ENCODE data around the gene USP20.
"Not testable (repeated sequence)": the region's sequence is repeated elsewhere in the genome, so short reads cannot be mapped to it uniquely, and the experiment has no call there.

The USP20 gene

GRCh38 chr9:129876815-129877214, 41.6 kb downstream of the USP20 start:
- no peak for DNase-seq

DNA sequence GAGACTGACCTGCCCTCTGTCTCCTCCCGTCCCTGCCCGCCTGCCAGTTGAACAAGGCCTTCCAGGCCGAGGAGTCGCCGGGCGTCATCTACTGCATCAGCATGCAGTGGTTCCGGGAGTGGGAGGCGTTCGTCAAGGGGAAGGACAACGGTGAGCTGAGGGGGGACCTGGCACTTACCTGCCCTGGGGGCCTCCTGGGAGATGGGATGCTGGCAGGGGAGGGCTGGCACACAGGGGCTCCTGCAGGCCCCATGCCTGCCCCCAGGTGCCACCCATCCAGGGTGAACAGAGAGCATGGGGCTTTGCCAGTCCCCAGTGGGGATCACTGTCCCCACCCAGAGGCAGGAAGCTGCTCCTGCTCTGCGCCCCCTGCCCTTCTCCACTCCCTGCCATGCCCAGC, 43.0 kb downstream of the USP20 start:
- no peak for DNase-seq

DNA sequence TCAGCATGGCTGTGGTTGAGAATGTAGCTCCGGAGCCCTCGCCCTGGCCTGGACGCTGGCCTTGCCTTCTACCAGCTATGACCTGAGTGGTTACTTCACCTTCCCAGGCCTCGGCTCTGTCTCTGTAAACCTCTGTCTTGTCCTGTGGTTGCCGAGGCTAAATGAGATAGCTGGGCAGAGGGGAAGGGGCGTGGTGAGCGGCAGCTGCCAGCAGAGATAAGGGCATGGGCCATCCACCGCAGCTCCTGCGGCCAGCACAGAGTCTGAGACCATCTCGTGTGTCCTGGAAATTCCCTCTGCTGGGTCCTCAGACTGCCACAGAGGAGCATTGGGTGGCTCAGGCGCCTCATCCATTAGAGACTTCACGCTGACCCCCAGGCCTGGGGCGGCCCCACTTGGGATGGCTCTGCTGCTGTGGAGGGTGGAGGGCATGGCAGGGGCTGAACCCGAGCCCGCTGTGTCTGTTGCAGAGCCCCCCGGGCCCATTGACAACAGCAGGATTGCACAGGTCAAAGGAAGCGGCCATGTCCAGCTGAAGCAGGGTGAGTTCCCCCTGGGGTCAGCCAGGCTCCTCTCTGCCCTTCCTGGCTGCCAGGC, 43.9 kb downstream of the USP20 start:
- DNase-seq, result no peak

DNA sequence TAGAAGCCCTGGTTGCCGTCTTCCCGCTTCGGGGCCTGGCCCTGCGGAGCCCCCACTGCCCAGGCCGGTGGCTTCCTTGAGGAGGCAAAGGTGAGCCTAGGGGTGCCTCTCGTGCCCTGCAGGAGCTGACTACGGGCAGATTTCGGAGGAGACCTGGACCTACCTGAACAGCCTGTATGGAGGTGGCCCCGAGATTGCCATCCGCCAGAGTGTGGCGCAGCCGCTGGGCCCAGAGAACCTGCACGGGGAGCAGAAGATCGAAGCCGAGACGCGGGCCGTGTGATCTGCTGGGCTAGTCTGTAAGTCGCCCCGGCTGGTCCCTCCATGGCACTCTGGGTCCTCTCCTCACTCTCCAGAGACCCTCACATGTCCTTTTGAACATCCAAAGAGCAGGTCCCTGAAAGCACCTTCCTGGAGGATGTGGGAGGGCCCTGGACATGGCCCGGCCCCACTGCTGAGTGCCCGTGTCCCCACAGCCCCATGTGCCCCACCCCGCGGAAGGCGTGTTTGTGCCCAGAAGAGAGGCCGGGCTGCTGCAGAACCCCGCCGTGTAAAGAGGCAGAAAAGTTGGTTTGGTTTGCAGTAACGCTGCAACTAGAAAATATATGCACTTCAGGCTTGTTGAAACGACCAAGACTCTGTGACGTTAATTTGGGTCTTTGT, 44.9 kb downstream of the USP20 start:
- no peak for DNase-seq

DNA sequence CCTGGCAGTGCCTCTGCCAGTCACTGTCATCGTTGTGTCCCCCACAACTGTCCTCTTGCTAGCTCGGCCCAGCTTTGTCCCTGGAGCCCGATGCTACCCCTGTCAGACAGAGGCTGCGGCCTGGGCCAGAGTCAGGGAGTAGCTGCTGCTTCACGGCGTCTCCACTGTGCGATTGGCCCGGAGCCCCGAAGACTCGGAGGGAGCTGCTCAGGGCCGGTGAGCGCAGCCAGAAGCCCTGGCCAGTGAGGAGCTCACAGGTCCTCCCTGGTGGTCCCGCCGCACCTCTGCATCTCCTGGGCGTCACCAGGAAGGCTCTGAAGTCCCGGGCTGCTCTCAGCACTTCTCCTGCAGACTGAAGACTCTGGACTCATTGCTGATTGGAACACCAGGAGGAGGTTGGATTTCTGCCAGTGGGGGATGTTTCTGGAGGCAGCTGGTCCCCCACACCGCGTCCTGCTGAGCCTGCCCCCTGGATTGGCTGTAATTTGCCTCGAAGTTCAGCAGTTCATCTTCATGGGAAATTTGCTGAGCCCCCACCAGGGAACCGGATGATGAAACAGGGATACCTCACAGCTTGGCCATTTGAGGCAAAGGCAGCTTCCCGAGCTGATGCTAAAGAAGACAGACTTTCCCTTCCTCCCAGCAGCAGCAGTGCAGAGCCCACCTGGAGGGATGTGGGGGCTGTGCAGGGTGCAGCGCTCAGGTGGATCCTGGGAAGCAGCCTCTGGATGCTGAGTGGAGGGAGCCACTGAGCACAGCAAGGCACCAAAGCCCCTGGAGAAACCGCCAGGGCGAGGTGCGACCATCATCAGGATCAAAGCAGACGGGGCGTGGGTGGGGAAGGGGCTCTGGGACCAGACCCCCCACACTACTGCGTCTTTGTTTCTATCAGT, 45.6 kb downstream of the USP20 start:
- DNase-seq, result no peak

- DNase-seq, result no peak
Observed at GRCh38 chr9:129881547-129882324, 46.5 kb downstream of the USP20 start.

DNA sequence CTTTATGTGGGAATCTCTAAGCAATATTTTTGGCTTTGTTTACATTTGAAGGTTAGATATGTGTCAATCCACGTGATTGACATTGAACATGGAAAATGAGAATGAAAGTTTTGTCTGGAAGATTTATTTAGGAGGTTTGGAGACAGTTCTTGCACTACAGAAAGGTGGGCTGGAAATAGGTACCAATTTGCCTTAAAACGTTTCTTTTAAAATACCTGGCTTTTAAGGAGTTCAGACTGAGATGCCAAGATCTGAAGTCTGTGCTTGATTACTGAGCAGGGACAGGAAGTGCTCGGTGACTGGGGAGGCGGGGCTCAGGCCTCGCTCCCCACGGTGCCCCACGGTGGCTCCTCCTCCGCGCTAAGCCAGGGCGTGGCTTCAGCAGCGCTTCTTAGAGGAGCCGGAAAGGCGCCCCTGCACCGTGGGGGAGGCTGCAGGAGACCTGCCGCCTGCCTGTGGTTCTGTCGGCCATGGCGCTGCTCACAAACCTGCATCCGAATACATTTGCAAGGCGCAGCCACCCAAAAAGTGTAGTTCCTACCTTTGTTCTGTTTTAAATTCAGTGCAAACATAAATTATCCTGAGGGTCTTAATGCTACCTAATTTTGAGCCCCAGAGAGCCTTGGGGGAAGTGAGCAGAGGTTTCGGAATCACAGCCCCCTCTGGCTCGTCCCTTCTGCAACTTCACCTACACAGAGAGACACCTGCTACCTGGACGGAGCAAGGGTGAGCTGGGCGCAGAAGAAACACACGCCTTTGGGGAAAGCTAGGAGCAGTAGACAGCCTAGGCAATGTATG, 49.2 kb downstream of the USP20 start:
- DNase-seq, result peak; percentile 95

- DNase-seq, result peak; percentile 34
Observed at GRCh38 chr9:129885018-129885669, 49.9 kb downstream of the USP20 start.

DNA sequence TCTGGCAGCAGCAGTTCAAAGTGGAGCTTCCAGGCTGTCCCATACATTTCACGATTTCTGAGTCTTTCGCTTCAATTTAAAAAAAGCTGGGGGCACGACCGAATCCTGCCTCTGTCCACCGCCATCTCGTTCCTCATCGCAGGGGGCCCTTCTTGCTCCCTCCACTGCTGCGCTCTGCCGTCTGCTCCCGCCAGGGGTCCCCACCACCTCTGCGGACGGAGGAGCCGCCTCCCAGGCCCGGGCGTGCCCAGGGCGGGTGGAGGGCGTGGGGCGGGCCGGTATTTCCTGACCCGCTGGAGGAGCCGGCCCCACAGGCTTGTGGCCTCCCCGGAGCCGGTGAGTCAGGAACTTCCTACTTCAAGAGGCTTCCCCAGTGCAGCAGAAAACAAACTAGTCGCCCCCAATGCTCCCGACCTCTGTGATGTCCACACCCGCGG, 50.4 kb downstream of the USP20 start:
- peak; percentile 87 for DNase-seq

GRCh38 chr9:129886226-129887174, 51.2 kb downstream of the USP20 start:
- peak; percentile 54 for DNase-seq

- peak; percentile 44 for DNase-seq
Observed at GRCh38 chr9:129887334-129888292, 52.4 kb downstream of the USP20 start.

- DNase-seq, result peak; percentile 91
Observed at GRCh38 chr9:129888293-129889121, 53.2 kb downstream of the USP20 start.

DNA sequence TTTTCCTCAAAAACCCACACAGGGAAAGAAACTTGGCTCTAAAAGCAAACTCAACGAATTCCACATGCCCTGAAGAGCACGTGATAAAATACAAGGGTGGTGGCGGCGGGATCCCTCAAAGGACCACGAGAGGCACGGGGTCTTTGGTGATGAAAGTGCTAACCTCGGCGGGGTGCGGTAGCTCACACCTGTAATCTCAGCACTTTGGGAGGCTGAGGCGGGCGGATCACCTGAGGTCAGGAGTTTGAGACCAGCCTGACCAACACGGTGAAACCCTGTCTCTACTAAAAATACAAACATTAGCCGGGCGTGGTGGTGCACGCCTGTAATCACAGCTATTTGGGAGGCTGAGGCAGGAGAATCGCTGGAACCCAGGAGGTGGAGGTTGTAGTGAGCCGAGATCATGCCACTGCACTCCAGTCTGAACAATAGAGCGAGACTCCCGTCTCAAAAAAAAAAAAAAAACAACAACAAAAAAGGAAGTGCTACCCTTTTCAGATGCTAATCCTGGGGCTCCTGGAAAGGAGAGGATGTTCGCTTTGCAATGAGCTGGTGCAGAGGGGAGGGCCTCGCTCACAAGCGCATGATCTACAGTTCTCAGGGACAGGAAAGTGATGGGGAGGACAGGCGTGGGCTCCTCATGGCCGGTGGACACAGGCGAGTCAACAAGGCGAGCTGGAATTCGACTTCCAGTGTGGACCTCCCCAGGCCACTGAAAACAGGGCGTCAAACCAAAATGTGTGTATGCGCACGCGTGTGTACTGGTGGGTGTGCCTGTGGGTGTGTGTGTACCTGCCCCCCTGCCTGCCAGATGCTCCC, 54.1 kb downstream of the USP20 start:
- DNase-seq, result peak; percentile 21

- peak; percentile 57 for DNase-seq
Observed at GRCh38 chr9:129889941-129890717, 54.9 kb downstream of the USP20 start.

DNA sequence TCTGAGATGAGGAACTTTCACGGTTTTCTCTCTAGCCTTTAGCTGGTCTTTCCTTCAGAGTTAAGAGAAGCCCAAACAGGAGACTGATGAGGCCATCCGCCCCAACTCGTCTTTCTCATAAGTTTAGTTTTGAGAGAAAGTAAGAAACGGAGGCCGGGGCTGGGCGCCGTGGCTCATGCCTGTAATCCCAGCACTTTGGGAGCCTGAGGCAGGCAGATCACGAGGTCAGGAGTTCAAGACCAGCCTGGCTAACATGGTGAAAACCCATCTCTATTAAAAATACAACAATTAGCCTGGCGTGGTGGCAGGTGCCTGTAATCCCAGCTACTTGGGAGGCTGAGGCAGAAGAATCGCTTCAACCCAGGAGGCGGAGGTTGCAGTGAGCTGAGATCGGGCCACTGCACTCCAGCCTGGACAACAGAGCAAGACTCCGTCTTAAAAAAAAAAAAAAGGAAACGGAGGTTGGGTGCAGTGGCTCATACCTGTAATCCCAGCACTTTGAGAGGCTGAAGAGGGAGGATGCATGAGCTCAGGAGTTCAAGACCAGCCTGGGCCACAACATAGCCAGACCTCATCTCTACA, 55.6 kb downstream of the USP20 start:
- DNase-seq, result not testable (repeated sequence)

DNA sequence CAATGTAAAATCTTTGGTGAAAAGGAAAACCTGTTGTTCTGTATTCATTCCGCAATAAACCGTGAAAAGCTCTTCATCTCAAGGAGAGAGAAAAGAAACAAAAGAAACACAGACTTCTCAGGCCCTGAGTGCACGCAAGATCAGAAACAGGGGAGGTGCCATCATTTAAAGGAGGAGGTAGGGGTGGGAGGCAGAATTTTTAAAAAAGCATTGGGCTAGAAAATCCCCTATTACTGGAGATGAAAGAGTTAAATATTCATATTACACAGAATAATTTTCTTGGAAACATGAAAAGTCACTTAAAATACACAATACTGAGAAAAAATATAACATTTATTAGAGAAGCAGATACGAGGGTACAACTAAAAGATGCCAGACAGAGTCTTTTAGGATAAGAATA, 56.3 kb downstream of the USP20 start:
- no peak for DNase-seq
